Activated effector memory CD4-positive, alpha-beta T cell treated with Interleukin-2 at 50 U/mL for 16 hours (primary cell): Measurements from ENCODE around the gene FBXL13.
"Not testable (repeated sequence)": the region's sequence is repeated elsewhere in the genome, so short reads cannot be mapped to it uniquely, and the experiment has no call there.

Experiments used
- DNase-seq: peaks from one replicate; pipeline ENCODE4 v3.0.0-alpha.2; 2020

FBXL13 gene

DNA sequence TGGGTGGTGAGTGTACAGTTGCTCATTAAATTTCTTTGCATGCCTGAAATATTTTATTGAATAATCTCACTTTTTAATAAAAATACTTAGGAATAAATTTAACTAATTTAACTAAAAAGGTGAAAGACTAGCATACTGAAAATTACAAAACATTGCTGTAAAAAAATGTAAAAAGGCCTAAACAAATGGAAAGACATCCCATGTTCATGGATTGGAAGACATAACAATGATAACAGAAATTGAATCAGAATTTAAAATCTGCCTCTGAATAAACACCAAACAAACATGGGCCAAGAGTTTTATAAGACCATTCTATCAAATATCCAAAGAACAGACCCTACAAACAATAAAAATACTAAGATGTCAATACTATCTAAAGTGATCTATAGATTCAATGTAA is 94.9 kb downstream of the FBXL13 start:
- DNase-seq = no peak

- DNase-seq = no peak
Observed at GRCh38 chr7:102978284-102978683, 96.3 kb downstream of the FBXL13 start.

GRCh38 chr7:102977586-102977985 is 97.0 kb downstream of the FBXL13 start:
- DNase-seq = not testable (repeated sequence)

- no peak for DNase-seq
Observed at GRCh38 chr7:102976493-102976892, 98.1 kb downstream of the FBXL13 start.

- DNase-seq = no peak
Observed at GRCh38 chr7:102975854-102976253, 98.7 kb downstream of the FBXL13 start.

DNA sequence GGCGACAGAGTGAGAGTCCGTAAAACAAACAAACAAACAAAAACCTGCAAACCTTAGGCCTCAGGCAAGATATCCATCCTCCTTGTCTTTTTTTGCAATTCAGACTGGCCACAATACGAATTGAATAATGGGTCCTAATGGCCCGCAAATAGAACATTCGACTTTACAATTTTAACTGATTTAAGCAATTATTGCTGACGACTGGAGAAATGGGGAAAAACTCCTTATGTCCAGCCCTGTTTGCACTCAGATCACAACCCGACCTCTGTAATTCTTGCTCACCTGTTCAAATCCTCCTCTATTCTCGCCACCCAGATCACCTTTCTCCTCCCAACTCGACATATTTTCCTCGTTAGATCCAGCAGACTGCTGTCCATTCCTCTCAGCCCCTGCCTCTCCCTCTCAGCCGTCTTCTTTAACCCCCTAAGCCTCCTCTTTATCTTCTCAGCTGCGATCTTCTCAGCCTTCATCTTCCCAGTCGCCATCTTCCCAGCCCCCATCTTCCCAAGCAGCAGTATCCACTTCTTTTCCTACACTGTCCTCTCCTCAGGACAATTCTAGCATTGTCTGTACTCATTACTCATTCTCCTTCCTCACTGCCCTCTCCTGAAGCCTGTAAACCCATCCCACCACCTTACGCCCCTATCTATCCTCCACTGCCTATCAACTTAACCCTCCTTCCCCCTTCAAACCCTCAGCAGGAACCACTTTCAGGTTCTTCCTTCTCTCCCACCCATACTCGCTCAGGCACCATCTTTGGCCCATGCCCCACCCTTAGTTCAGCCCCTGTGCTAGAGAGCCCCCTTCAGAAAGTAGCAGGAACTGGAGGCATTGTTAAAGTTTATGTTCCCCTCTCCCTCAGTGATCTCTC is 100.0 kb downstream of the FBXL13 start:
- DNase-seq = no peak

DNA sequence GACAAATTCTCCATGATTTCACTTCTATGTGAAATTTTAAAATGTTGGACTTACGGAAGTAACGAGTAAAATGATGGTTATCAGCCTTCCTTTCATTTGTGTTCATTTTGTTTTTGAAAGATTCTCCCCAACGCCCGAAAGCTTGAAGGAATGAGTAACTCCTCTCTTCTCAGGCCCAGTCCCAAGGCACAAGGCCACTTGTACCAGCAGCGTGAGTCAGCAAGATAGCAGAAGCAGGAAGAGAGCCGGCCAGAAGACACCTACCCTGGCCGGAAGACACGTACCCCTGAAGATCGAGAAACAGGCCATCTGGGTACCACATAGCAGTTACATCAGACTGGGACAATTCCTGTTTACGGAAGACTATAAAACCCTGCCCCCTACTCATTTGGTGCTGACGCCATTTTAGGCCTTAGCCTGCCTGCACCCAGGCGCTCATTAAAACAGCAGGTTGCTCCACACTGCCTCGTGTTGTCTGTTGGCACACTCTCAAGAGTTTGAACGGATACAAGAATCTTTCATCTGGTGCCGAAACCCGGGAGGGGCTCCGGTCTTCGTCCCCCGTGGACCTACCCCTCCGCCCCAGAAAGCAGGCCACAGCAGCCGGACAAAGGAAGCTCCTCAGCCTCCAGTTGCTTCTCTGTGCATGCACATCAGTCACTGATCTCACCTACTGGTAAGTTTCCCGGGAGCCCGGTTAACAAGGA is 101.3 kb downstream of the FBXL13 start:
- DNase-seq = no peak

GRCh38 chr7:102967798-102968197 is 106.8 kb downstream of the FBXL13 start:
- DNase-seq = no peak

- DNase-seq = no peak
Observed at GRCh38 chr7:102966465-102966864, 108.1 kb downstream of the FBXL13 start.

GRCh38 chr7:102961993-102962392 is 112.6 kb downstream of the FBXL13 start:
- DNase-seq = not testable (repeated sequence)

GRCh38 chr7:102958004-102958403 is 116.6 kb downstream of the FBXL13 start:
- DNase-seq = not testable (repeated sequence)

DNA sequence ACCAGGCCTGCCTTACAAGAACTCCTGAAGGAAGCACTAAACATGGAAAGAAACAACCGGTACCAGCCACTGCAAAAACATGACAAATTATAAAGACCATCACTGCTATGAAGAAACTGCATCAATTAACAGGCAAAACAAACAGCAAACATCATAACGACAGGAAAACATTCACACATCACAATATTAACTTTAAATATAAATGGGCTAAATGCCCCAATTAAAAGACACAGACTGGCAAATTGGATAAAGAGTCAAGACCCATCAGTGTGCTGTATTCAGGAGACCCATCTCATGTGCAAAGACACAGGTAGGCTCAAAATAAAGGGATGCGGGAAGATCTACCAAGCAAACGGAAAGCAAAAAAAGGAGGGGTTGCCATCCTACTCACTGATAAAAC is 120.2 kb downstream of the FBXL13 start:
- DNase-seq = not testable (repeated sequence)

- no peak for DNase-seq
Observed at GRCh38 chr7:102953406-102953805, 121.2 kb downstream of the FBXL13 start.

GRCh38 chr7:102951839-102952238 is 122.8 kb downstream of the FBXL13 start:
- DNase-seq = no peak

DNA sequence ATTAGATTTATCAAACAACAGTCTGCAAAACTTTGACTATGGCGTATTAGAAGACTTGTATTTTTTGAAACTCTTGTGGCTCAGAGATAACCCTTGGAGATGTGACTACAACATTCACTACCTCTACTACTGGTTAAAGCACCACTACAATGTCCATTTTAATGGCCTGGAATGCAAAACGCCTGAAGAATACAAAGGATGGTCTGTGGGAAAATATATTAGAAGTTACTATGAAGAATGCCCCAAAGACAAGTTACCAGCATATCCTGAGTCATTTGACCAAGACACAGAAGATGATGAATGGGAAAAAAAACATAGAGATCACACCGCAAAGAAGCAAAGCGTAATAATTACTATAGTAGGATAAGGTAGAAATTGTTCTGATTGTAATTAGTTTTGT is 130.4 kb downstream of the FBXL13 start:
- DNase-seq = no peak

DNA sequence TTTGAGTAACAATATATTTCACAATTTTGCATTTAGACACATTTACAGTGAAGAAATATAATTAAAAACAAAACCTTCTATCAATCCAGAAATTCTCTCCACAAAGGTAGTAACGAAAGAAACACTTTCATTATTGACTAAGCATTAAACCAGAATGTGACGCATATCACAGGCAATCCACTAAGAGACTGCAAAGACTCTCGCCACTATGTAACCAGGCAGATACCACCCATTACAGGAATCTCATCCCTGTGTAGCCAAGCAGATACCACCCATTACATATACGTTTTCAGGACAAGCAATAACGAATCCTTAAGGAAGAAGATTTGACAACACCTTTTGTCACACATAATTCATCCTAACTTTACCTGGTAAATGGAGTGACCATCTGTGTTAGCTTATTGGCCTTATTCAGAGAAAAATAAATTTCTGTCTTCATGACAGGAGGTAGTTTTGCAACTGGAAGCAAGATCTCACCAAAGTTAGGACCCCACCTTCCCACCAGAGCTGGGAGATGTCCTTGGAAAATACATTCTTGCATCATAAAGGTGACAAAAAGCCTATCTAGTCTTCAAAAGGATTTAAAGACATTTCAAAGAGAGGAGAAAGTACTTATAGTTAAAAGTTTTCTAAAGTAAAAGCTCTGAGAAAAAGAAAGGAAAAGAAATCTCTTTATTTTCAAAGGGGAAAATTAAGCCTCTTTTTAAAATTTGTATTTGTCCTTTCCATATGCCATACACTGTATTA is 131.0 kb downstream of the FBXL13 start:
- no peak for DNase-seq

DNA sequence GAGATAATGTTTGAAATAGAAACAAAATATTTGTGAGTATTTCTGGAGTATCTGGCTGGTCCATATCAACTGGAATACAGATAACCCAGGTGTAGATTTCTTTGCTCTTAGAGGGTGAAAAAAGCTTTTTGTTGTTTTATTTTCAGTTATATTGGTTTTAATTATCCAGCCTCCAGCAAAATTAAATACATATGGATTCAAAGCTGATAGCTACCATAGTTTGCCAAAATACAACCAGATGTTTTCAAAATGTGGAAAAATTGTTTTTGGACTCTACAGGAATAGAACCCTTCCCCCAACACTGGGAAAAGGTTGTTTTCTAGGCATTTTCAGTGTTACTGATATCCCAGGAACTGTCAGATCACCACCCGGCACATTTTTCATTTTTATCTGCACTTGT is 131.7 kb downstream of the FBXL13 start:
- DNase-seq = no peak

- DNase-seq = no peak
Observed at GRCh38 chr7:102942181-102942866, 132.3 kb downstream of the FBXL13 start.

DNA sequence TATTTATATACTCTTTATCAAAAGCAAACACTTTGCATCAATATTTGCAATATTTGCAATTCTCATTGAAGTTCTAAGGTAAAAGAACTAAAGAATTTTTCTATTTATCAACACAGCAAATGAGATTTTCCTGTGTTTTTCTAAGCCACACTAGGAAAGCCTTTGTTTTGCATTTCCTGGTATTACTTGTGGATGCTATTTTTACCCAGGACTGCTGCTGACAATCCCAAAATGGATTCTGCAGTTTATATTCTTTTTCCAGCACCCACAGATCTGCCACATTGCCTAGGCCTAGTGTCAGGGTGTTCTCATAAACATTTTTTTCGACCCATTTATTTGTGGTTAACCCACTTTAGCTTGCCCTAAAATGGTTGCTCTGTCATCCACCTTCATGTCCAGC is 135.9 kb downstream of the FBXL13 start:
- no peak for DNase-seq

DNA sequence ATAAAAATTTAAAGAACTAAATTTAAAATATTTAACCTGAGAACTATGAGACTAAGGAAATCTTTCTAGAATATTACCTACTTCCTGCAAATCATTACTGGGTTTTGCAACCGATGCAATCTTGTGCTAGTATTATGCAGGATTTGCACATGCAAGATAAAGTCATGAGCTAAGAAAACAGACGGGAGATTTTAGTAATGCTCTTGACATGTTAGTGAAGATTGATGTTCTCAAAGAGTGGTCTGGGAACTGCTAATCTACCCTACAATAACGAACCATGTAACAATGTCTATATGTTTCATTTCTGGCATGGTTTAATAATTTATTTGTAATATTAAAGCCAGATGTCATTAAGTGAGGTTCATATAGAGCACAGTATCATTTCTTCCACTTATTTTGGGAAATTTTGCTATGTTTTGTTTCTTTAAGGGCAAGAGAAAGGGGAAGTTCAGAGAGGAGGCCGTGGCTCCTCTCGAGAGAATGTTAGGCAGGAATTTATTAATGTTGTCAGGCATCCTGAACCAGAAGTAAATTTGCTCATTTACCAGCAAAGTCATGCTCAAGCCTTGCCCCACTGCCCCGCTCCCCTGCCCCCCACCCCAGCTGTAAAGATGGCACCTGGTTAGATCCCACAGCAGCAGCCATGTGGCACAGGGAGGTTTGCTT is 139.0 kb downstream of the FBXL13 start:
- no peak for DNase-seq

DNA sequence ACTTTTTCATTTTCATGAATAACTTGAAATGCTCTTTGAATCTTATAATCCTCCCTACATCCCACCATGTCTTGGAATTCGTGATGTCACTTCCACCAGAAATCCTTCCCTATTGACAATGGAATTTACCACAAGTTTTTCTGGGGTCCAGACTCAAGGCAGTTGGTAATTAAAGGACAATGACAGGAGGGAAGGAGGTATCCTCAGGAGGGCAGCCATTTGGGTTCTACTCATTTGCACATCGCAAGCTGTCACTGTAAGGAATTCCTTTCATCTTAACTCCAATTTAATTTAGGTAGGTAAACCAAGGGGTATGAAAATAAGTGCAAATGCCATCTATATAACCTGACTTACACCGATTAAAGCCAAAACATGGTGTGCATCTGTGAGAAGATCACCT is 139.9 kb downstream of the FBXL13 start:
- no peak for DNase-seq

- no peak for DNase-seq
Observed at GRCh38 chr7:102934239-102934638, 140.4 kb downstream of the FBXL13 start.
